ENCODE data around the gene THSD7A.
"Not testable (repeated sequence)": the region's sequence is repeated elsewhere in the genome, so short reads cannot be mapped to it uniquely, and the experiment has no call there.

The THSD7A gene

DNA sequence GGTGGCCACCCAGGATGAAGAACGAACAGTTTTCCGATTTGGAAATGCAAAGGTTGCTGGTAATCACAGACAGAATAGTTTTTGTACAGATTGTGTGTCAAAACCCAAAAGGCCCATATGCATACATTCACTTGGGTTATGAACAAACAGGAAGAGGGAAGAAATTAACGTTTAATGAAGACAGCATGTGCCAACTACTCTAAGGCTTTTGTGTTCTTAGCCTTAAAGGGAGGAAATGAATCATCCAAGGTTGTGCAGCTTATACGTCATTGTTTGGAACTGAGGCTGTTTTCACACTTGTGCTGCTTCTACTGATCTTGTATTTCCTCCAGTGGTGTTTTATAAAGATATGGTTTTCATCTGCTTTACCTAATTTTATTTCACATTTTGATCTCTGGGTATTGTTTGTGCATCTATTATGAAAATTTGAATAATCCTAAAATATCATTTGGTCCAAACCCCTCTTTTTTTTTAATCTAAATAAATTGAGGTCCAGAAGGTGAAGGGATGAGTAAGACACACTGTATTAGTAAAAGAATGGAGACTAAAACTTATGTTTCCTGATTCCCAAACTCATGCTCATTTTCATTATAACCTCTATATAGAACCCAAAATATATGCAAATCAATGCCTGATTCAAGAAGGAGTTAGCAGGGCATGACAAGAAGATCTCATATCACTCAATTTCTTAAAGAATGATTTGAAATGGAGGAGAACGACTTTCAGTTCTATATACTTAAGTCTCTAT is 373.1 kb downstream of the THSD7A start:
- no peak for DNase-seq (ENCODE audit: low read depth)

DNA sequence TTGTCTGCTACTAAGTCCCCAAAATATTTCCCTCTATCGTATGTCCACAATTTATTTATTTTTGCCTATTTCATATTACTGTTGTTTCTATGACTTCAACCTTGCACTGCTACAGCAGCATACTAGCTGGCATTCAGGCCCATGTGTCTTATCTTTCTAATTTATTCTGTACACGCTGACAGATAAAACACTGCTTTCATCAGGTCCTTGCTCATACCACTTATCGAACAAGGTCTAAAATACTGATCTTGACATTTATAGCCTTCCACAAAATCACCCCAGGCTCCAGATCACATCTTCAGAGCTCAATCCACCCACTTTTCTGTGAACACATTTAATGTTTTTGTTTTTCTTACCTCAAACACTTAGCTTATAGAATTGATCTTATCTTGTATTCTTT is 374.6 kb downstream of the THSD7A start:
- no peak for DNase-seq (ENCODE audit: low read depth)

DNA sequence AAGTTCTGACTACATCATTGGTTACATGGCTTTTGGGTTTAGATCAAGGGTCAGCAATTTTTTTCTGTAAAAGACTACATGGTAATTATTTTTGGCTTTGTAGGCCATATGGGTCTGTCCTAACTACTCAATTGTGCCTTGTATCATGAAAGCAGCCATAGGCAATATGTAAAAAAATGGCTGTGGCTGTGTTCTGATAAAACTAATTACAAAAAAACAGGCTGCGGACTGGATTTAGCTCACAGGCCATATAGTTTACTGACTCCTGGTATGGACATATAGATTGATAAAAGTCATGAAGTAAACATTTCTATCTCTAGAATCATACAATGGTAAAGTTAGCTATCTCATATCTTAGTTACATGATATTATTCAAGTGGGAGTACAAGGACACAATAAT is 375.4 kb downstream of the THSD7A start:
- no peak for DNase-seq (ENCODE audit: low read depth)

DNA sequence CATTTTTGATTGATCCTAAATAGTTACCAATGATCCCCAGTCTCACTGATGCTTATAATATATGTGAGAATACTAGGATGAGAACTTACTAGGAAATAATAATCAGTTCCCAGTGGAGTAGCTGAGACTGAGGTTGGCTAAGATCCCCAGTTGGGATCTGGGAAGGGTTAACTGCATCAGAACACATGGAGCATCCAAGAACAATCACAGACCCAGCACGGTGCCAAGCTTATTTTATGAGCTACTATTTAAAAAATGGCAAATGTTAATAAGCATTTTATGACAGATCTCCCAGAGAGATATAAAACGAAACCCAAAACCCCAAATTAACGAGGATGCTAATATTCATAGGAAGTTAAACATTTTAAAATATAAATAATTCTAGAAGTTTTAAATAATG is 379.5 kb downstream of the THSD7A start:
- DNase-seq (ENCODE audit: low read depth): no peak

DNA sequence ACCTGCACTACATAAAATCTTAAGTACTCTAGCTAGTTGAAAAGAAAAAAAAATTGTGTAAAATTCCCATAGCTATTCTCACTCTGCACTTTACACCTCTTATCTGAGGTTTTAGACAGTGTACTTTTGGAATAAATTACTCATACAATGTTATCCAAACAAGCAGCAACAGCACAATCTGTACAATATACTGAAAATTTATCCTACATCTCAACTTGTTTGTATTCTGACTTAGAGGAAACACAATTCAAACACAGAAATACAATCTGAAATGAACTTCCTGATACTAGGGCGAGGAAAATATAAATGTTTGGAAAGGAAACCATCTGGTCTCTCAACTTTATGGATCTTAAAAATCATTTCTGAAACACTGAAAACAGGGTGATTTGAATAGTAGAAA is 381.7 kb downstream of the THSD7A start:
- DNase-seq (ENCODE audit: low read depth): no peak

DNA sequence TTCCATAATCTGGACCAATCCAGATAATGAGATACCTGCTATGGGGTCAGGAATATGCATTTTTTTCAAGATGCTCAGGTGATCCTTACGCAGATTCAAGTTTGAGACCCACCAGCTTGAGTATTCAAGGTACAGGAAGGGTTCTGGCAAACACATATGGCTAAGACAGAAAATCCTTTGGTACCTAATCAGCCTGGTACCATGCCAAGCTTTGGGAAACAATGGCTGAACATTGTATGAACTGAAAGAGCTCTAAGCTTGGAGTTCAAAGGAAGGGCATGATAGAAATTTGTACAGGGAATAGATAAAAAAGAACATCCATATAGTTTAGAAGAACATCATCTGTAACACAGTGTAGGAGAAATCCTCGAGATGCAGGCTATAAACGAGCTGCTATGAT is 382.7 kb downstream of the THSD7A start:
- no peak for DNase-seq (ENCODE audit: low read depth)

DNA sequence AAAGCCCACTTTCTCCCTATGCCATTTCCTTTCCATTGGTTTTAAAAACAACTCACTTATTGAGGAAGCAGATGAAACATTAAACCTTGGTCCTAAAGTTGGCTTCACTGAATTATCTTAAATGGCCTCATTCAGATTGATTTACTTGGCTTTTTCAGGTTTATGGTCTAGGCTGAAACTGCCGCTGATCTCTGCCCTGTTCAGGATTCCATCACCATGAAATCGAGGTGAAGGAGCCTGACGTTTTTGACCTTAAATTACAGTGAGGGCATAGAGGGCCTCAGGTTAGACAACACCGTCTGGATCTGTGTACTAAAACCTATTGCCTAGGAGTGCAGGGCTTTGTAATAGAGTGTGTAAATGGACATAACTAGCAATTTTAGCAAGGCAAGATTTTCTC is 383.7 kb downstream of the THSD7A start:
- DNase-seq (ENCODE audit: low read depth): no peak

DNA sequence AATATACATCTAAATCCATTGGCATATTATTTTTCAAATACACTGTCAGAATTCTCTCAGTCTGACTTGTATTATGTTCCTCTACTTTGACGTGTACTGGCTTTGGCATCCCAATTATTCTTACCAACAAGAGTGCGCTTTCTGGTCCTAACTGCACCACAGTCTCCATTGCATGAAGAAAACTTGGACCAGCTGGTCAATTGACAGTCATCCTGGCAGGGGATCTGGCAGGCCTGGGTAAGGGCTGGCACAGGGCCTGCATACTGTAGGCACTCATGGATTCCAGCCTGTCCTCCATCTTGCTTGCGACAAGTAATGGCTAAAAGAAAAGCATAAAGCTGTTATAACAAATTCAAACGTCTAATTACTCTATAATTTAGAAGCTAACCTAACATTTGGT is 384.9 kb downstream of the THSD7A start:
- no peak for DNase-seq (ENCODE audit: low read depth)

DNA sequence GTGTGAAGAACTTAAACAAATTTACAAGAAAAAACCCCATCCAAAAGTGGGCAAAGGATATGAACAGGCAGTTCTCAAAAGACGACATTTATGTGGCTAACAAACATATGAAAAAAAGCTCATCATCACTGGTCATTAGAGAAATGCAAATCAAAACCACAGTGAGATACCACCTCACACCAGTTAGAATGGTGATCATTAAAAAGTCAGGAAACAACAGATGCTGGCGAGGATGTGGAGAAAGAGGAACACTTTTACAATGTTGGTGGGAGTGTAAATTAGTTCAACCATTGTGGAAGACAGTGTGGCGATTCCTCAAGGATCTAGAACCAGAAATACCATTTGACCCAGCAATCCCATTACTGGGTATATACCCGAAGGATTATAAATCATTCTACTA is 388.1 kb downstream of the THSD7A start:
- not testable (repeated sequence) for DNase-seq (ENCODE audit: low read depth)

DNA sequence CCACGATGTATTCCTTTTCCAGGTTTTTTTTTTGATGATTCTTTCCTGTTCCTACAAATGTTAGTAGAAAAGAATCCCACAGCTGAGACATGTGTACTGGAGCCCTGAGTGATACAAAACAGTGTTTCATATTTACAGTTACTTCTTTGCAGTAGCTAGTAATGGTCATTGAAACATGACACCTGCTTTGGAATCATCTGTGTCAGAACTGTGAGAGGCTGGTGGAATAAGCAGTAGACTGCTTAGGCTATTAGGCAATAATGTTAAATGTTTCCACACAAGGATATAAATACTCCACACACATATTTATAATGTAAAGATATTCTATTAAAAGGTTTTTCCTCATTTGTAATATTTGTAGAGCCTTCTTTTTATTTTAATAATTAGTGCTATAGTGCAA is 394.0 kb downstream of the THSD7A start:
- DNase-seq (ENCODE audit: low read depth): no peak

DNA sequence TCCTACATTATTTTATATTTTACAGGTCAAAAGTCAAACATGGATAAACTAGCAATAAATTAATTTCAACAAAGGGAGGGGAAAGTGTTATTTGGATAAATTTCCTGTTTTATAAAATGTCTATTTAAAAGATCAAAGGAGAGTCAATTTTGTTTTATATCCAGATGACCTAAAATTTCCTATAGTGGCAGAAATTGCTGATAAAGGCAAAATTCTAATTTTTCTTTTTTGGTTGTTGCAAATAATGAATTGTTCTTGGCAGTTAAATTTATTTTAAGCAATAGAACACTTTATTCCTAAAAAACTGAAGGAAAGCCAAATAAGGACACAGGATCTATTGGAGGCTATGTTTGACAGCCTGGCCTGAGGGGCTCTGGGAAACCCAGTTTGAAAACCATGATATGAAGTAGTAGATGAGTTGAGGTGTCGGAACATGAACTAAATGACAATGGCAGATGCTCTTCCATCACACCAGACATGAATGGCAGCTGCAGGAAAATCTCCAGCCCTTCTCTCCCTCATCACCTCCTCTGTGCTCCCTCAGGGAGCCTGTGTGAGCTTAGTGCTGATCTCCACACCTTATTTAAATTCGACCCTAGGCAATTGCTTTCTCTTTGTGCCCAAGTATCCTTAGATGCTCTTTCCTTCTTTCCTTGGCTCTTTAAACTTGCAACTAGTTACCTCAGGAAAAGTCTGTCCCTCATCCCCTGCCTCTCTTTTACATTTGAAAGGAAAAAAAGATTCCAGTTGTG is 395.0 kb downstream of the THSD7A start:
- no peak for DNase-seq (ENCODE audit: low read depth)

DNA sequence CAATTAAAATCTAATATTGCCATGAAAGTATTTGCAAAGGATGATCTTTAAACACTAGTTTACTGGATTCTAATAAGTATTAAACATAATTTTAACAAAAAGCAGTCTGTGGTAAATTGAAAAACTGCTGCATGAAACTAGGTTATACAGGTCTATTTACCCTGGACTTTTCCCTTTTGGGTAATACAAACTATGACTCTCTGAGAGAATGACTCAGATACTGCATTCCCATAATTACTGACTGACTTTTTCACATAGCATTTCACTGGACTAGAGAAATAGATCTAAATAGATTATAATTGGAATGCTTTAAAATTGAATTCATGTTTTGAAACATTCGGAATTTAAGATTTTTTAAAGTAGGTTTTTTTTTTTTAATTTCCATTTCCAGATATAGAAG is 395.7 kb downstream of the THSD7A start:
- DNase-seq (ENCODE audit: low read depth): no peak

DNA sequence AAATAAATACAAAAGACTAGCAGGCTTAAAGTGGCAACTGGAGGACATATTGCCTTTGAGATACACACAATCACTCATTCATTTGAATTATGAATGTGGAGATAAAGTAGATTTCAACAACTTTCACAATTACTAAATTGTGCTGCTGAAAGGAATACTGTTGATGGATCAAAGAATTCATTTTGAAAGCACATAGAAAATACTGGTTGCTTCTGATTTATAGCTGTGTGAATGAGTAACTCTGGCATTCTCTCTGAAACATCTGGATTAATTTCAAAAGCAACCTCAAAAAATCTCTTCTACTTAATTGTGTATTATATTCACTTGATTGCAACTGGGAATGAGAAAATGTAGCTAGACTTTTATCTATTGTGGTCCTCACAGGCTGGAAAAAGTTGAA is 397.6 kb downstream of the THSD7A start:
- no peak for DNase-seq (ENCODE audit: low read depth)

DNA sequence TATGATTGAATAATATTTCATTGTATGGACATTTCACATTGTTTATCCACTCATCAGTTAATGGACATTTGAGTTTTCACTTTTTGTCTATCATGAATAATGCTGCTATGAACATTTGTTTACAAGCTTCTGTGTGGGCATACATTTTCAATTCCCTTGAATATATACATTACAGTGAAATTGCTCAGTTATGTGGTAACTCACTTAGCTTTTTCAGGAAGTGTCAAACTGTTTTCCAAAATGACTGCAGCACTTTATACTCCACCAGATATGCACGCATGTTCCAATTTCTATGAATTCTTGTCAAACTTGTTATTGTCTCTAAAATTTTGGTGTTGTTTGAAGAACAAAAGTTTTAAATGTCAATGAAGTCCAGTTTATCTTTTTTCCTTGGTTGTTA is 401.2 kb downstream of the THSD7A start:
- DNase-seq (ENCODE audit: low read depth): no peak

DNA sequence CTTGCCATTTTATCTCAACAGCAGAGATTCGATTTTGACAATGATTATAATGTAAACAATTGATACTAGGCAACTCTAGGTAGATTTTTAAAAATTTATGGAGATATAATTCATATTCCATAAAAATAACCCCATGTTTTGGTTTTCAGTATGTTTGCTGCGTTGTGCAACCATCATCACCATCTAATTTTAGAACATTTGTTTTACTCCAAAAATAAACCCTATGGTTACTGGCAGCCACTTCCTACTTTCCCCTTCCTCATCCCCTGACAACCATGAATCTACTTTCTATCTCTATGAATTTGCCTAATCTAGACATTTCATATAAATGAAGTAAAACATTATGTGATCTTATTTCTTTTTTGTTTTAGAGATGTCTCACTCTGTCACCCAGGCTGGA is 401.9 kb downstream of the THSD7A start:
- no peak for DNase-seq (ENCODE audit: low read depth)

DNA sequence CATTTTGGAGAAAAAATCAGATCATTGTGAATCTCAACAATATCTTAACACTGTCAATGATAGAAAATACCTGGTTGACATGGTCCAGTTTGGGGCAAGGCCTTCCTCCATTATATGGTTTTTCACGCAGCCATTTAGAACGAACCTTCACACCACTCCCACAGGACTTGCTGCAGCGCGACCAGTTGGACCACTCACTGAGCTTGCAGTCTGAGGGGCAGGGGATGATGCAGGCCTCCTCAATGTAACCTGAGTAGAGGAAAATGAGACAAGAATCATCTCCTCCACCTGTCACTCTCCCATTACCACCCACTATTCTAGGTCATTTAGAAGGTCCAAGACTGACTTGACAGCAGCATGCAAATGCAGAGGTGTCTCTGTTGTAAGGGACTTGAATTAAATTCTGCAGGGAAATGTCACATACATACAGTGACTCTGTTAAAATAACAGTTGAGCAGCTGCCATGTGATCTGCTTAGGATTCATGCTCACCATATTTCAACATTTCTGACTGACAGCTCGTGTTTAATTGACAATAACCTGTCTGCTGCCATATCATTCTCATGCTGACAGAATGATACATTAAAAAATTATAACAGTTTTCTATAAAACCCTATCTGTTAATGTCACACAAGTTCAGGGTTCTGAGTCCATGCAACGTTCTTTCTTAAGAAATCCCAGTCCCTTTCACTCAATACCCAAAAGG is 403.0 kb downstream of the THSD7A start:
- no peak for DNase-seq (ENCODE audit: low read depth)

DNA sequence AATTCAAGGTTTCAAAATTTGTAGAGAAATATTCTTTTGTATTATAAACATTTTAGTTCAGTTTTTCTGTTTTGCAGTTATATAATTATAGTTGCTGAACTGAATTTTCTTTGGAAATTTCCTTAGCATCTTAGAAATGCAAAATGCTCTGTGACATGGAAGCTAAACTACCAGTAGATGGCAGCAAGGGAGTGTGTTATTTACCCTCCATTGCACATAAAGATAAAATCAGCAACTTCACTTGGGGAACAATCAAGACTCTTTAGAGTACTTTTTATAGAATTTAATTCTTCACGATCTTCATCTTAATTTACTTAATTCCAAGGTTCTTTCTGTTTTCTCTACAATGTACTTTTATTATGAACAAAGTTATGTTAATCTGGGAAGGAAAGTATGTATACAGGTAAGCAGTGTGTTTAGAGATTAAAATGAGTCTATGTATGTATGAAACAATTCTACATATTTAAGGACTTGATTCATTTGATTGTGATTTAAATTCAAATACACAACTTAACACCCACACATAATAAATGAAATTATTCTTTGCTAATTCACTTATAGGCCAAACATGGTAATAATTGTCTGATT is 404.2 kb downstream of the THSD7A start:
- no peak for DNase-seq (ENCODE audit: low read depth)

DNA sequence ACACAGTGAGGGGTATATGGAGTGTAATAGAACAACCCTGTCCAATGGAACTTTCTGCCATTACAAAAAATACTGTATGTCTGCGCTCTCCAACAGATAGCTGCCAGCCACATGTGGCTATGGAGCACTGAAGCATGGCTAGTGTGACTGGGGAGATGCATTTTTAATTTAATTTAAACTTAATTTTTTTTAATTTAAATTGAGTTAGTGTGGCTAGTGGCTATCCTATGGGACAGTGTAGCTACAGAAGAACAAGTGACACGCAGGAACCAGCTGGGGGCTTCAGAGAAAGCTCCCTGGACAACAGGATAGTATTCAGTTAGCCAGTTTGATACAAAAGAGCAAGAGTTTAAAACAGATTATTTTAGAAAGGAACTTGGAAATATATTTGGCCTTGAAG is 408.0 kb downstream of the THSD7A start:
- DNase-seq (ENCODE audit: low read depth): no peak

DNA sequence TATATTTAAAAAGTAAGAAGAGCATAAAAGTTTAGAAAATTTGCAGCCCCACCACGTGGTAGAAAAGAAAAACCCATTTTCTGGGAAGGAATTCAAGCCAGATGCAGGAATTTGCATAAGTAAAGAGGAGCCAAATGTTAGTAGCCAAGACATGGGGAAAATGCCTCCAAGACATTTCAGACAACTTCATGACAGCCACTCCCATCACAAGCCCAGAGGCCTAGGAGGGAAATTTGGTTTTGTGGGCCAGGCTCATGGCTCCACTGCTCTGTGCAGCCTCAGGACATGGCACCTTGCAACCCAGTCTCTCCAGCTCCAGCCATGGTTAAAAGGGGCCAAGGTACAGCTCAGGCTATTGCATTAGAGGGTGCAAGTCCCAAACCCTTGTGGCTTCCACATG is 411.9 kb downstream of the THSD7A start:
- DNase-seq (ENCODE audit: low read depth): no peak

DNA sequence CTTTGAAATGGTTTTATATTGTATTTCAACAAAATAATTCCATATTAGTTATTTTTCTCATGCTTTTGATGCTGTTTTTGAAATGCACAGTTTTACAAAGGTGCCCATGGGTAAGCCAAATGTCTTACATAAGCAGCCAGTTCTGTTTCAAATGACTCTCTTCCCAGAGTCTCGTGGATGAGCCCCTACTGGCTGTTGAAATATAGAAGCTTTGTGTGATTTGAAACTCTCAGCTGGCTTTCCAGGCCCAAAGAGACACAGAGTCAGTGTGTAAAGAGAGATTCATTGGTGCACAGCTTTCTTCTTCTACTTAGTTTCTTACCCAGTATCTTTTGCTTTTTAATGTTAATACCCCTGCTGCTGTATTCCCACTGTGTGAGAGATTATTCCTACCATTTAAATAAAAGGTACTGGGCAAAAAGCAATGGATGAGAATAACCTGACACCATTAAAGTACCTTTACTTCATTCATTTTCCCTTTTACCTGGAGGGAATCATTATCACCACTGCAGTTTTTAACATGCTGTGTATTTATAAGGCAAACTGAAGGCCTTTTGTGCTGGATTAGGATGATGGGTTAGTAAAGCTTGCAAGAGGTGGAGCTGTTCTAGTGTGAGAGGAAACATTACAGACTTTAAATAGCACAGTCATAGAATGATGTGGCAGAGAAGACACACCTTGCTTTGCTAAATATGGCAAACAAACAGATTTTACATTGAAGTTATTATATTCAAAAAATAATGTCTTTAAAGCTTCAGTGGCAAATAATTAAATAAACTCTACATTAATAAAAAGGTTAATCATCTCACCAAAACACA is 415.1 kb downstream of the THSD7A start:
- DNase-seq (ENCODE audit: low read depth): no peak

DNA sequence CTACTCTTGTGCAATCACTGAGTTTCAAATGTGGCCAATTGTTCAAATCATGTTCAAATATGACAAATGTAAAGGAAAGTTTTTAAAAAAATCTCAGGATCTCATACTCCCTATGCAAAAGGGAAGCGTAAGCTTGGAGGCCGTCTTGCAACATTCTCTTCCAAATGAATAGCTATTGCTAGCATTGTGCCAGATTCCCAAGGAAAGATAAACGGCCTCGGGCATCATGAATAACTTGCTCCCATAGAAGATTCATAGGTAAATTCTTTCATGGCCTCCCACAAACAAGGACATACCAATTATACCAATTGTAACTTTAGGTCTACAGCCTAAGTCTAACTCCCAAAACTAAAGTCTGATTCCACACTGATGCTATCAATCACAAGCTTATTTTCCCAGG is 416.9 kb downstream of the THSD7A start:
- DNase-seq (ENCODE audit: low read depth): no peak

DNA sequence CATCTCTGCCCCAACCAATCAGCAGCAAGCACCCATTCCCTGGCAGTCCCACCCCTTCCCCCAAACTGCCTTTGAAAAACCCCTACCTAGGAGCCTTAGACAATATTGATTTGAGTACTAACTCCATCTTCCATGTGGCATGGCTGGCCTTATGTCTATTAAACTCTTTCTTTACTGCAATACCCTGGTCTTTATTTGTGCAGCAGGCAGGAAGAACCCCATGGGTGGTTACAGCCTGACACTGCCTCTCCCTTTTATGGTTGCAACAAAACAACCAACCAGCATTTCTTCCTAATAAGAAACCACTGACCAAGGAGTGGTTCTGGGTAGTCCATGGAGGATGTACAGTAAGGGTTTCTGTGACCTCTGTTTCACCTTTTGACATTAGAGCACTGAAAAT is 418.1 kb downstream of the THSD7A start:
- no peak for DNase-seq (ENCODE audit: low read depth)
